ACHN (cell line): ENCODE results near the gene PITPNM1.
"Not testable (repeated sequence)": the region's sequence is repeated elsewhere in the genome, so short reads cannot be mapped to it uniquely, and the experiment has no call there.

Source experiments
- DNase-seq: peaks from one replicate; pipeline ENCODE4 v3.0.0-alpha.2; 2015
- in situ Hi-C: cut with HindIII; loops from 2 replicates; pipeline ENCODE4 v1.10.0; 2017; ENCODE audit warnings: low sequenced_read_pairs, low pct_ligation_motif_present, low pct_unique_long_range_greater_than_20kb

PITPNM1 gene

GRCh38 chr11:67504950-67505581 is at the start of gene PITPNM1:
Gene PITPNM1, minus strand, starts transcription at chr11:67505363. Its CDS starts 1,183 bp downstream, at chr11:67504180.
- in situ Hi-C loops: no loop called here
- peak; percentile 74 for DNase-seq

GRCh38 chr11:67551697-67552096 is 46.5 kb upstream of the PITPNM1 start:
- DNase-seq, in situ Hi-C loops: not testable (repeated sequence)

- DNase-seq: no peak
- in situ Hi-C loops: no loop called here
These were observed 46.0 kb upstream of the PITPNM1 start for GRCh38 chr11:67551127-67551526.

- DNase-seq: no peak
- in situ Hi-C loops: no loop called here
These were observed 43.5 kb upstream of the PITPNM1 start for GRCh38 chr11:67548555-67549110.

- in situ Hi-C loops, DNase-seq: not testable (repeated sequence)
These were observed 42.9 kb upstream of the PITPNM1 start for GRCh38 chr11:67548112-67548511.

- DNase-seq: peak; percentile 36
These were observed 40.1 kb upstream of the PITPNM1 start for GRCh38 chr11:67545280-67545679.

GRCh38 chr11:67544616-67545242 is 39.6 kb upstream of the PITPNM1 start:
- in situ Hi-C loops: no loop called here
- DNase-seq: peak; percentile 35

More at GRCh38 chr11:67545280-67545679, 40.1 kb upstream of the PITPNM1 start:
- in situ Hi-C loops: no loop called here

GRCh38 chr11:67543585-67543984 is 38.4 kb upstream of the PITPNM1 start:
- in situ Hi-C loops: no loop called here

GRCh38 chr11:67542971-67543370 is 37.8 kb upstream of the PITPNM1 start:
- in situ Hi-C loops: no loop called here
- DNase-seq: no peak

More at GRCh38 chr11:67543585-67543984, 38.4 kb upstream of the PITPNM1 start:
- DNase-seq: no peak

GRCh38 chr11:67542169-67542568 is 37.0 kb upstream of the PITPNM1 start:
- in situ Hi-C loops: no loop called here
- no peak for DNase-seq

GRCh38 chr11:67541198-67541597 is 36.0 kb upstream of the PITPNM1 start:
- no peak for DNase-seq
- in situ Hi-C loops: no loop called here

GRCh38 chr11:67539550-67539949 is 34.4 kb upstream of the PITPNM1 start:
- in situ Hi-C loops: no loop called here
- no peak for DNase-seq

- no peak for DNase-seq
- in situ Hi-C loops: no loop called here
These were observed 33.8 kb upstream of the PITPNM1 start for GRCh38 chr11:67538823-67539505.

- in situ Hi-C loops: no loop called here
These were observed 33.1 kb upstream of the PITPNM1 start for GRCh38 chr11:67538306-67538705.

GRCh38 chr11:67535561-67535960 is 30.4 kb upstream of the PITPNM1 start:
- in situ Hi-C loops: no loop called here

More at GRCh38 chr11:67538306-67538705, 33.1 kb upstream of the PITPNM1 start:
- DNase-seq: no peak

GRCh38 chr11:67534070-67534679 is 29.0 kb upstream of the PITPNM1 start:
- DNase-seq: peak; percentile 18
- in situ Hi-C loops: no loop called here

More at GRCh38 chr11:67535561-67535960, 30.4 kb upstream of the PITPNM1 start:
- DNase-seq: no peak

- DNase-seq: no peak
- in situ Hi-C loops: no loop called here
These were observed 27.7 kb upstream of the PITPNM1 start for GRCh38 chr11:67532889-67533288.

- no peak for DNase-seq
- in situ Hi-C loops: no loop called here
These were observed 25.1 kb upstream of the PITPNM1 start for GRCh38 chr11:67530282-67530592.

- in situ Hi-C loops: no loop called here
- DNase-seq: no peak
These were observed 23.2 kb upstream of the PITPNM1 start for GRCh38 chr11:67528376-67528775.
